GM12878 (cell line): ENCODE measurements around the gene LONP1. TPM values are rescaled to one million over a fixed set of nuclear protein-coding genes. Genes with fewer than 3 reads are reported as not detected.

Experiments
- ATAC-seq: fragments of 200-7000 bp; cut with Tn5 transposase; 3 replicates; pipeline ENCODE4 v1.9.1; 2020; ENCODE audit warnings: mild to moderate bottlenecking, moderate library complexity
- BruUV-seq: library from RNA; stranded (reverse); fragments of 400-500 nt; replicated peaks from 2 replicates; lab custom pipeline; 2021; lab: Mats Ljungman, UMichigan
- CTCF ChIA-PET: fragments of 300-600 bp; sonication (Branson Sonifier 250); formaldehyde crosslinking; extraction: SDS; loops from one replicate; lab custom pipeline; 2021; ENCODE audit warnings: inconsistent platforms; lab: Yijun Ruan, JAX
- POLR2A ChIA-PET: fragments of 350-600 bp; formaldehyde crosslinking; extraction: SDS; loops from one replicate; lab custom pipeline; 2021; ENCODE audit warnings: inconsistent platforms; lab: Charles Lee
- RAD21 ChIA-PET: fragments of 300-600 bp; sonication (Branson Sonifier 250); formaldehyde crosslinking; loops from one replicate; lab custom pipeline; 2023; ENCODE audit warnings: antibody characterized with exemption; ENCODE audit not compliant: unreplicated experiment; lab: Charles Lee
- SMC1A ChIA-PET: fragments of 300-600 bp; sonication (Branson Sonifier 250); formaldehyde crosslinking; loops from one replicate; lab custom pipeline; 2023; ENCODE audit not compliant: unreplicated experiment, uncharacterized antibody; lab: Charles Lee
- DNase-seq: peaks from one replicate; pipeline ENCODE4 v3.0.0-alpha.2; 2011; ENCODE audit warnings: low read depth, low spot score
- FAIRE-seq: peaks from 3 replicates; lab custom pipeline; 2011; peaks lifted over from hg19 to GRCh38; lab: Jason Lieb, UNC
- H2AFZ ChIP-seq: 2 replicates; pipeline ENCODE4 v1.6.0; 2011; ENCODE audit warnings: low read depth, low read length, control low read depth; ENCODE audit not compliant: control insufficient read depth
- H3K27ac ChIP-seq: 2 replicates; pipeline ENCODE4 v1.5.1; 2011; ENCODE audit warnings: control low read depth; ENCODE audit not compliant: control insufficient read depth, insufficient read depth
- H3K27me3 ChIP-seq, 2 experiments: replicated peaks in 1 of 2; 2 replicates each; pipeline versions ENCODE4 v1.6.0 to v1.6.1; 2011; ENCODE audit warnings: low read length in 1 of 2; ENCODE audit not compliant: control insufficient read depth in 2 of 2, insufficient read depth in 2 of 2
- H3K36me3 ChIP-seq, 2 experiments: 2 replicates each; pipeline ENCODE4 v1.5.1; 2011; ENCODE audit warnings: low read length in 1 of 2; ENCODE audit not compliant: control insufficient read depth in 2 of 2, insufficient read depth in 2 of 2
- H3K4me1 ChIP-seq: 2 replicates; pipeline ENCODE4 v1.6.1; 2011; ENCODE audit warnings: mild to moderate bottlenecking, low read length, moderate library complexity, mixed read lengths; ENCODE audit not compliant: control insufficient read depth, insufficient read depth
- H3K4me2 ChIP-seq: 2 replicates; pipeline ENCODE4 v1.6.0; 2011; ENCODE audit warnings: control low read depth; ENCODE audit not compliant: control insufficient read depth, insufficient read depth
- H3K4me3 ChIP-seq: fragments of 200-600 bp; sonication (generic); 2 replicates; pipeline ENCODE4 v1.5.1; 2016
- H3K79me2 ChIP-seq: 2 replicates; pipeline ENCODE4 v1.6.0; 2011; ENCODE audit warnings: low read length; ENCODE audit not compliant: control insufficient read depth, insufficient read depth
- H3K9ac ChIP-seq: 2 replicates; pipeline ENCODE4 v1.8.0; 2011; ENCODE audit warnings: low read length, control low read depth, mixed read lengths; ENCODE audit not compliant: control insufficient read depth, insufficient read depth
- H3K9me3 ChIP-seq: replicated peaks from 3 replicates; pipeline ENCODE4 v1.5.1; 2011; ENCODE audit warnings: mild to moderate bottlenecking, low read length; ENCODE audit not compliant: control insufficient read depth, insufficient read depth
- H4K20me1 ChIP-seq: 2 replicates; pipeline ENCODE4 v1.6.0; 2011; ENCODE audit not compliant: control insufficient read depth, insufficient read depth
- BHLHE40 ChIP-seq, 2 experiments: fragments of 450-650 bp in 1 of 2; IDR thresholded peaks; 2 replicates each; pipeline ENCODE4 v1.6.1; 2011 to 2017; ENCODE audit warnings: low read depth in 2 of 2, borderline replicate concordance in 1 of 2, improper control_type of control experiment in 1 of 2, low read length in 1 of 2, mild to moderate bottlenecking in 1 of 2
- BRCA1 ChIP-seq: IDR thresholded peaks from 2 replicates; pipeline ENCODE4 v1.6.1; 2011; ENCODE audit warnings: low read depth, low read length, improper control_type of control experiment
- IKZF1 ChIP-seq: fragments of 450-650 bp; conservative IDR thresholded peaks from 2 replicates; pipeline ENCODE4 v1.6.1; 2017; ENCODE audit warnings: antibody characterized with exemption, mild to moderate bottlenecking
- NBN ChIP-seq: fragments of 450-650 bp; IDR thresholded peaks from 2 replicates; pipeline ENCODE4 v1.6.1; 2016
- NFXL1 ChIP-seq: fragments of 450-650 bp; IDR thresholded peaks from 2 replicates; pipeline ENCODE4 v1.6.1; 2017; ENCODE audit warnings: antibody characterized with exemption, mild to moderate bottlenecking, borderline replicate concordance
- POLR2A ChIP-seq: IDR thresholded peaks from 2 replicates; pipeline ENCODE4 v1.6.1; 2011; ENCODE audit warnings: low read depth, mild to moderate bottlenecking, low read length
- TARDBP ChIP-seq: IDR thresholded peaks from 2 replicates; pipeline ENCODE4 v1.6.1; 2016; ENCODE audit warnings: borderline replicate concordance
- WGBS: methylation state at CpG from one replicate; pipeline ENCODE4 v1.1.6; 2016; ENCODE audit warnings: low lambda C conversion rate; ENCODE audit not compliant: insufficient replicate concordance, insufficient coverage; ENCODE audit errors: missing lambda C conversion rate; 5-methylcytosine and 5-hydroxymethylcytosine counted together
- in situ Hi-C: fragments of 300-500 bp; cut with MboI; formaldehyde crosslinking; loops from 9 replicates; pipeline ENCODE4 v1.14.3; 2018; ENCODE audit warnings: mixed read lengths
- intact Hi-C: fragments of 100-400 bp; cut with micrococcal nuclease; formaldehyde crosslinking; loops from one replicate; pipeline ENCODE4 v1.14.2; 2022; ENCODE audit not compliant: unreplicated experiment
- polyA plus RNA-seq, 11 experiments: library from polyadenylated mRNA; depleted of rRNA in 4 of 11; unstranded in 6 of 11; stranded (reverse) in 5 of 11; fragments of >200 nt; fragmentation: Nextera tagmentation in 4 of 11; fragmentation: Illumina TruSeq in 1 of 11; extraction: Ambion mirVana in 4 of 11; extraction: Trizol in 1 of 11; gene quantifications; 1 replicate in 1 of 11; 2 replicates in 10 of 11; pipeline versions ENCODE4 v1.2.1 to v1.2.3, GENCODE V29; 2011 to 2016; ENCODE audit warnings: inconsistent platforms in 2 of 11, missing spikeins in 2 of 11, low read depth in 1 of 11
- total RNA-seq, 4 experiments: library from RNA; depleted of rRNA in 3 of 4; stranded (reverse); fragments of >200 nt in 3 of 4; fragmentation: Illumina TruSeq in 1 of 4; extraction: Trizol in 1 of 4; gene quantifications; 2 replicates each; pipeline versions ENCODE4 v1.2.1 to v1.2.3, GENCODE V29; 2013 to 2021
- TF ChIP-seq, protein P1 (sequence below): fragments of 150-350 bp; IDR thresholded peaks from 2 replicates; pipeline ENCODE4 v1.6.1; 2016; ENCODE audit warnings: low read depth, low read length
- TF ChIP-seq, protein P2 (sequence below): fragments of 450-650 bp; IDR thresholded peaks from 2 replicates; pipeline ENCODE4 v1.6.1; 2014; ENCODE audit warnings: mild to moderate bottlenecking

The LONP1 gene
- total and polyA plus RNA-seq, 10 of the 15 experiments (the other 5 are each of a cell fraction or from before 2014, with no cell fraction given) = 0.61 to 136 (median 59.5) TPM

DNA sequence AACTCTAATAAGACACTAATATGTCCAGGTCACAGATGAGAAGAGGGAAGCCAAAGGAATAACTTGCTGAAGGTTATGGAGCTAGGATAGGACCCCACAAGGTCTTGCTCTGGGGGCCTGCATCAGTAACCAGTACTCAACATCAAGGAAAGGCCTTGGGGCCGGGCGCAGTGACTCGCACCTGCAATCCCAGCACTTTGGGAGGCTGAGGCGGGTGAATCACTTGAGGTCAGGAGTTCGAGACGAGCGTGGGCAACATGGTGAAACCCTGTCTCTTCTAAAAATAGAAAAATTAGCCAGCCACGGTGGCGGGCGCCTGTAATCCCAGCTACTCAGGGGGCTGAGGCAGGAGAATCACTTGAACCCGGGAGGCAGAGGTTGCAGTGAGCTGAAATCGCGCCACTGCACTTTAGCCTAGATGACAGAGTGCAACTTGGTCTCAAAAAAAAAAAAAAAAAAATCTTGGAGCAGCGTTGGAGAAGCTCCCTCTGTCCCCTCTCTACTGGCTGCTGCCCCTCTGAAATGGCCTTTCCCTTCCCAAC is 1.8 kb downstream of the LONP1 start:
- Histone ChIP-seq H3K27ac (peak overlapping the region; percentile 91), H3K4me3 (peak overlapping the region; percentile 98), H3K36me3 (peaks cover 8 to 12% of the 10 kb centered on the region in 2 experiments; a peak in 3 of 4 replicates), H3K9ac (peak overlapping the region; percentile 98), H3K79me2 (peaks cover 47% of the 10 kb centered on the region), H3K4me1 (peaks cover 4% of the 10 kb centered on the region), H4K20me1 (0 out of 2 replicates have a peak, but pooled peaks cover 3% of the 10 kb centered on the region), H3K9me3 (no peaks in the 10 kb centered on the region), H2AFZ (no peak overlapping the region), H3K27me3 (no peaks in the 10 kb centered on the region), H3K4me2 (peak overlapping the region; percentile 76)
- ATAC-seq (no peak), DNase-seq (no peak), FAIRE-seq (no peak)
- ChIA-PET CTCF (interaction anchor here (1.0 to 6.7 kb wide), 3 partner anchors 28 to 250 kb away, joined by 3 to 74 read pairs (median 3); partner anchors contain the start of gene RPL36), SMC1A (no interaction called here), RAD21 (interaction anchor here (1.7 kb wide), 1 partner anchor 29 kb away, joined by 6 read pairs; the partner anchor contains the start of gene RPL36), POLR2A (interaction anchor here (0.7 to 1.9 kb wide), 5 partner anchors 27 to 173 kb away, joined by 4 to 9 read pairs (median 5); no protein-coding TSS in a partner anchor)
- TF ChIP-seq POLR2A = 0 out of 2 replicates have a peak, but pooled peaks have one; percentile 3
- TF ChIP-seq BRCA1 = no peak
- 24% methylated on average over 14 of the region's 14 CpGs for WGBS
- in situ Hi-C loops (no loop called here), intact Hi-C loops (no loop called here)
- no TSS peak for BruUV-seq

DNA sequence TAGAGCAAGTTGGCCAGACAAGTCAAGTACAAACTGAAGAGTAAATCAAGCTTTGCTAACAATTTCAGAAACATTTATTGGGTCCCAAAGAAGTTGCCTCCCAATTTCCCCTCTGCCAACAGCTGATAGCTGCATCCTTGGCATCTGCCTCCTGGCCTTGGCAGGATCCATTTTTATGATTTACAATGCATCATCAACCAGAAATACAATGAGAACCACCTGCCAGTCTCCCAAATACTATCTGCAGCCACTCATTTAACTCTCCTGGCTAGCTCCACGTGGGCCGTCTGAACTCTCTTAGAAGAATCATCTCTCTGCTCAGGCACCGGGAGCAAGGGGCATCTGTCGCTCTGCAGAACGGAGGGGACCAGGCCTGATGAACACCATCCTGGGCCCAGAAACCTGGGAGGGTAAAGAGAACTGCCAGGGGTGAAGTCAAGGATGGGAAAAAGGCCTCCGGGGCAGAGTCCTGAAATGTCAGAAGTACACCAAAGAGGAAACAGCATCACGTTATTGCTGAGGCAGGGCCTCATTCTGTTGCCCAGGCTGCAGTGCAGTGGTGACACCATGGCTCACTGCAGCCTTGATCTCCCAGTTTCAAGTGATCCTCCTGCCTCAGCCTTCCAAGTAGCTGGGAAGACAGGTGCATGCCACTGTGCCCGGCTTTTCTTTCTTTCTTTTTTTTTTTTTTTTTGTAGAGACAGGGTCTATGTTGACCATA is 2.6 kb downstream of the LONP1 start:
- ChIA-PET CTCF (interaction anchor here (6.7 kb wide), 1 partner anchor 27 kb away, joined by 74 read pairs; the partner anchor contains the start of gene RPL36), RAD21 (no interaction called here), POLR2A (interaction anchor here (0.7 to 1.9 kb wide), 2 partner anchors 26 to 47 kb away, joined by 4 to 9 read pairs; no protein-coding TSS in a partner anchor), SMC1A (no interaction called here)
- ATAC-seq = no peak
- DNase-seq = no peak
- Histone ChIP-seq H3K4me3 (peak overlapping the region; percentile 98; the same call in 1 of the 2 replicates), H2AFZ (no peak overlapping the region), H3K4me1 (peaks cover 4% of the 10 kb centered on the region), H3K4me2 (peak overlapping the region; percentile 65), H3K9ac (peak overlapping the region; percentile 98; the same call in 1 of the 2 replicates), H3K9me3 (no peaks in the 10 kb centered on the region), H4K20me1 (0 out of 2 replicates have a peak, but pooled peaks cover 3% of the 10 kb centered on the region), H3K36me3 (peaks cover 12% of the 10 kb centered on the region in 2 experiments; a peak in 3 of 4 replicates), H3K27me3 (no peaks in the 10 kb centered on the region), H3K27ac (peak overlapping the region; percentile 91; the same call in 1 of the 2 replicates), H3K79me2 (peaks cover 47% of the 10 kb centered on the region)
- intact Hi-C loops = no loop called here
- no peak for FAIRE-seq
- 84% methylated on average over 7 of the region's 8 CpGs for WGBS
- in situ Hi-C loops = no loop called here
- TSS peak; percentile 56 for BruUV-seq
- TF ChIP-seq TARDBP = no peak
- TF ChIP-seq NBN = no peak
- no peak for TF ChIP-seq NFXL1
- no peak for TF ChIP-seq IKZF1
- no peak for TF ChIP-seq BHLHE40 (IDR thresholded peaks at IDR 0.05; ENCODE audit: borderline replicate concordance in 1 of 2, low read depth in 2 of 2, low read length in 1 of 2)
- TF ChIP-seq, protein P1, sequence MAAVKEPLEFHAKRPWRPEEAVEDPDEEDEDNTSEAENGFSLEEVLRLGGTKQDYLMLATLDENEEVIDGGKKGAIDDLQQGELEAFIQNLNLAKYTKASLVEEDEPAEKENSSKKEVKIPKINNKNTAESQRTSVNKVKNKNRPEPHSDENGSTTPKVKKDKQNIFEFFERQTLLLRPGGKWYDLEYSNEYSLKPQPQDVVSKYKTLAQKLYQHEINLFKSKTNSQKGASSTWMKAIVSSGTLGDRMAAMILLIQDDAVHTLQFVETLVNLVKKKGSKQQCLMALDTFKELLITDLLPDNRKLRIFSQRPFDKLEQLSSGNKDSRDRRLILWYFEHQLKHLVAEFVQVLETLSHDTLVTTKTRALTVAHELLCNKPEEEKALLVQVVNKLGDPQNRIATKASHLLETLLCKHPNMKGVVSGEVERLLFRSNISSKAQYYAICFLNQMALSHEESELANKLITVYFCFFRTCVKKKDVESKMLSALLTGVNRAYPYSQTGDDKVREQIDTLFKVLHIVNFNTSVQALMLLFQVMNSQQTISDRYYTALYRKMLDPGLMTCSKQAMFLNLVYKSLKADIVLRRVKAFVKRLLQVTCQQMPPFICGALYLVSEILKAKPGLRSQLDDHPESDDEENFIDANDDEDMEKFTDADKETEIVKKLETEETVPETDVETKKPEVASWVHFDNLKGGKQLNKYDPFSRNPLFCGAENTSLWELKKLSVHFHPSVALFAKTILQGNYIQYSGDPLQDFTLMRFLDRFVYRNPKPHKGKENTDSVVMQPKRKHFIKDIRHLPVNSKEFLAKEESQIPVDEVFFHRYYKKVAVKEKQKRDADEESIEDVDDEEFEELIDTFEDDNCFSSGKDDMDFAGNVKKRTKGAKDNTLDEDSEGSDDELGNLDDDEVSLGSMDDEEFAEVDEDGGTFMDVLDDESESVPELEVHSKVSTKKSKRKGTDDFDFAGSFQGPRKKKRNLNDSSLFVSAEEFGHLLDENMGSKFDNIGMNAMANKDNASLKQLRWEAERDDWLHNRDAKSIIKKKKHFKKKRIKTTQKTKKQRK = no peak
- TF ChIP-seq, protein P2, sequence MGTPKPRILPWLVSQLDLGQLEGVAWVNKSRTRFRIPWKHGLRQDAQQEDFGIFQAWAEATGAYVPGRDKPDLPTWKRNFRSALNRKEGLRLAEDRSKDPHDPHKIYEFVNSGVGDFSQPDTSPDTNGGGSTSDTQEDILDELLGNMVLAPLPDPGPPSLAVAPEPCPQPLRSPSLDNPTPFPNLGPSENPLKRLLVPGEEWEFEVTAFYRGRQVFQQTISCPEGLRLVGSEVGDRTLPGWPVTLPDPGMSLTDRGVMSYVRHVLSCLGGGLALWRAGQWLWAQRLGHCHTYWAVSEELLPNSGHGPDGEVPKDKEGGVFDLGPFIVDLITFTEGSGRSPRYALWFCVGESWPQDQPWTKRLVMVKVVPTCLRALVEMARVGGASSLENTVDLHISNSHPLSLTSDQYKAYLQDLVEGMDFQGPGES = no peak
